ENCODE measurements around the gene KRCC1.
A peak's percentile ranks its signal among the peaks of the same experiment; 100 is the strongest.
"Not testable (repeated sequence)": the region's sequence is repeated elsewhere in the genome, so short reads cannot be mapped to it uniquely, and the experiment has no call there.

The KRCC1 gene

DNA sequence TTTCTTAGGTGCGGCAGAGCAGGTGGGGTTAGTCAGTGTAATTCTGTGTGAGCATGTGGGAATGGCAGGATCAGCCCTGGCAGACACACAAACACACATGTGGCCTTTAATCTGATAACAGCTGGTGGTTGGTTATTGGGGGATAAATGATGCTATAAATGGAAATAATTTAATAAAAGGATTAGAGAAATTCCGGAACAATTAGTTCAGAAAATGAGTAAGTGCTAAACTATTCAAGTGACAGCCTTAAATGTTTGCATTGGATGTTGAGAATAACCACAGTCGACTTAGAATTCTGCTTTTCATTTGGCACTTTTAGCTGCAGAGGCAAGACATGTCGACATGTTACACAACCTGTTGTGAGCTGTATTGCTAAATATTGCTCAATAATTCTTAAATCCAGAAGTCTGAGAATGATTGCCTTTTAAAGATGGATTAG lies 19.3 kb upstream of the KRCC1 start:
- DNase-seq: no peak

GRCh38 chr2:88074150-88074549 lies 18.6 kb upstream of the KRCC1 start:
- DNase-seq: no peak

DNA sequence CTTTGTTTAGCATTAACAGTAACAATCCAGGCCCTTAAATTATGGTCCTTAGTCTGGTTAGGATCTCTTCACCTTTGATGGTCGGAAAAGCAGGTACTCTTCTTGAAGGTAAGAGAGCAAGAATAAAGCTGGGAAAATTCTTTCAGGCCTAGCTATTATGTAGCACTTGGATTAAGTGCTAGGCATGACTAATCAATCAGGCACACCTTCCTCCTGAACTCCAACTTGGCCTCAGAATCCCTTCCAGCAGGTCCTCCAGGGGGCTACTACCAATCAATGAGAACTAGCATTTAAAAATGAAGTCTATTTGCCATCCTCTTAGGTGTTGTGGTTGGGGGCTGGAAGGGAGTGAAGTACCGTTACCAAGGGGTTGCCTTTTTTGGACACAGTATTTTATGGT lies 15.8 kb upstream of the KRCC1 start:
- no peak for DNase-seq

GRCh38 chr2:88070055-88070454 lies 14.5 kb upstream of the KRCC1 start:
- DNase-seq: no peak

- no peak for DNase-seq
Observed at GRCh38 chr2:88069117-88069516, 13.5 kb upstream of the KRCC1 start.

DNA sequence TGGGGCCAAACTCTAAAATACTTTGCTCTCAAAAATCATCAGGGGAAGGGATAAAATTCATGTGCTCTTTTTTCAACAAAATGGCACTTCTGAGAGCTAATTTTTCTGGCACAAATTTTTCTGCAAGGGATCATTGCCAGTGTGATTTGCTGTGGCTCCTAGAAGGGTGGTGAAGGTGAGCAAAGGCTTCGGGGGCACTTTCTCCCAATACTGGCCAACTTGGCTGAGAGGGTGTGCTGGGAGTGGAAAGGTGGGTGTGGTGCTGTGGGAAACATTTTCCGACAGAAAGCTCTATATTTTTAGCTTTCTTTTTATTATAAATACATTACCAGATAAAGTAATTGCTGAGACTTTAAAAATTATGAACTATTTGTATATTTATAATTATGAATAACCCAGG lies 12.5 kb upstream of the KRCC1 start:
- no peak for DNase-seq

- no peak for DNase-seq
Observed at GRCh38 chr2:88067598-88067997, 12.0 kb upstream of the KRCC1 start, which contains the start of gene SMYD1. Gene SMYD1 (plus strand): TSS chr2:88067825. CDS start chr2:88067865, 40 bp downstream.

GRCh38 chr2:88067189-88067588 lies 11.6 kb upstream of the KRCC1 start:
- DNase-seq: no peak

DNA sequence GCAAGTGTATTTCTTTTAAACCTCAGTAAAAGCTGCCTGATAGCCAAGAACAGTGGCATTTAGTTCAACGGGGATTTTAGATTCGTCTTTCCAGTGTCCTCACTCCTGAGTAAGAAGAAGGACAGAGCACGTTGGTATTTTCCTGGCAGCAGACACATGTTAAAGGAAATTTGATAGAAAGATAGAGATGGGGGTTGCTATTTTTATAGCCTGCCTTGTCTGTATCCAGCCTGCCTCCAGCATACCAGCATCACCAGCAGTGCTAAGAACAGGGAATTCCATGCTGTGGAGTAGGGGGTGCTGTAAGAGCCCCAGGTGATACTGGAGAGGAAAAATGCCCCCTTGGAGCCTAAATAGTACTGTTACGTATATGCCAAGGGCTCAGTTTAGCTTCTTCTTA lies 11.0 kb upstream of the KRCC1 start:
- no peak for DNase-seq

GRCh38 chr2:88061295-88061694 lies 5.7 kb upstream of the KRCC1 start:
- DNase-seq: no peak

DNA sequence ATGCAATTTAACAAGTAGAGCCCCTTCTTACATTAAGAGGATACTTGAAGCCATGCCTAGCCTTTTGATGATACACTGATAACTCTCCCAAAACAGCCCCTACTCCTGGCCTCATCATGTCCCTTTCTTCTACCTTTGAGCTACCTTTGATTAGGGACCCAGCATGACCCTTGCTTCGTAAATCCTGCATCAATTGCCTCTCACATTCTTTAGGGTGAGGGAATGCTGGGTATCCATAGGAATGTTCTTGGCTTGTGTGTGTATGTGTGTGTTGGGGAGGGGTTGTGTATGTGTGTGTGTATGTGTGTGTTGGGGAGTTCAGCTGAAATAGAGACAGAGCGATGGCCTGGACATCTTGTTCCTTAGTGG lies 5.3 kb upstream of the KRCC1 start:
- no peak for DNase-seq

DNA sequence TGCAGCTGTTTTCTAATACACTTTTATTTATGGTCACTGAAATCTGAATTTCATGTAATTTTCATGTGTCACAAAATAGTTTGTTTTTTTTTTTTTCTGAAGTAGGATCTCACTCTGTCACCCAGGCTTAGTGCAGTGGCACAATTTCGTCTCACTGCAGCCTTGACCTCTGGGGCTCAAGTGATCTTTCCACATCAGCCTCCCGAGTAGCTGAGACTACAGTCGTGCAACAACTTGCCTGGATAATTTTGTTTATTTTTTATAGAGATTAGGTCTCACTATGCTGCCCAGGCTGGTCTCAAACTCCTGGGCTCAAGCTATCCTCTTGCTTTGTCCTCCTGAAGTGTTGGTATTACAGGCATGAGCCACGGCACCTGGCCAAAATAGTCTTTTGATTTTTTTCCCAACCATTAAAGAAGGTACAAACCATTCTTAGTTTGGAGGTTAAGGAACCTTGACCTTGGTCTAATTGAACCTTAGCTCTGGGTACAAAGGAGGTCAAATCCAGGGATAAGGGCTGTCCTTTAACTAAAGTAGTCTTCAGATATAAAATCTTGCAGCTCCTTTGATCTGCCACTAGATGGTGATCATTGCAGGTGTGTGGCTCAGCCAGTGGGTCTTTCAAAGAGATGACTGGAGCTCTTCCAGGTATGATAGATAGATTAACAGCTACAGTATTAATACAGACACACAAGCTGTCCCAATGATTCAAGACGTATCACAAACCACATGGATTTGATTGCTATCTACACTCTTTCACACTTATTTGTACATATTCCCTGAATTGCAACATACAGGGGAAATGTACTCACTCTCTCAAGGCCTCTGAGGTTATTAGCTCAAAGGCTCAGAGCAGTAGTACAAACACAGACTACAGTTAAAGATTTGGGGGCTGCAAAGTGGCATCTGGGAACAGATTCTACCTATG lies 4.7 kb upstream of the KRCC1 start:
- DNase-seq: peak in 3 of 5 donors; percentile 5 to 45 (median 21)

DNA sequence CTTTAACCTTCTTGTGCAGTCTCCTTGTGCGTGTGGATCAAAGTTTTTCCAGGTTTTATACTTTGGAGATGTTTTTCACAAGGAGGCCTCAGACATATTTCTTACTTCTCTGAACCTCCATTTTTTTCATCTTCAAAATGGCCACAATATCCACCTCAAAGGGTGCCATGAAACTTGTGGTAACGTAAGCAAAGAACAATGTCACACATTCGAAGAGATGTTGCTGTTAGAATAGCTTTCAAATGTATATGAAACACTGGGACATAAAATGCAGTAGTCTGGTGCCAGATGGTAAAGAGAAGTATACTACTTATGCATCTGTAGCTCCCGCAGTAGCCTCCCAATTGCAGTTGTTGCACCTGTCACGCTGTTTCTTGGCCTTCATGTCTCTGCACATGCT lies 2.6 kb upstream of the KRCC1 start:
- no peak for DNase-seq

DNA sequence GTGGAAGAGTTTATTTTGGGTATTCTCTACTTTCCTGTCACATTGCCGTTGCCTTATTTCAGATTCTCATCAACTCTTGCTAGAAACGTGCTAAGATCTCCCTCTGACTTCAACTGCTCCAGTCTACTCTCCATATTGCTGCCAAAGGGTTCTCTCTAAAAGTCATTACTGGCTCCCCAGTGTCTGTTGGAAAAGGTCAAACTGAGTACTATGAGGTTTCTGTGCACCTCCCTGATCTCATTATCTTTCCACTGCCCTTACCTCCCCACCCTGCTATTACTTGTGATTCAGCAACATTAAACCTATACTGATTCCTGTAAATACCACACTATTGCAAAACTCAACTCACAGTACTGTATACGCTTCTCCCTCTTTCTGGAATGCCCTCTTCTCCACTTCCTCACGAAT lies 1.9 kb upstream of the KRCC1 start:
- no peak for DNase-seq

GRCh38 chr2:88054782-88055370 lies 707 bp downstream of the KRCC1 start:
- DNase-seq: no peak

DNA sequence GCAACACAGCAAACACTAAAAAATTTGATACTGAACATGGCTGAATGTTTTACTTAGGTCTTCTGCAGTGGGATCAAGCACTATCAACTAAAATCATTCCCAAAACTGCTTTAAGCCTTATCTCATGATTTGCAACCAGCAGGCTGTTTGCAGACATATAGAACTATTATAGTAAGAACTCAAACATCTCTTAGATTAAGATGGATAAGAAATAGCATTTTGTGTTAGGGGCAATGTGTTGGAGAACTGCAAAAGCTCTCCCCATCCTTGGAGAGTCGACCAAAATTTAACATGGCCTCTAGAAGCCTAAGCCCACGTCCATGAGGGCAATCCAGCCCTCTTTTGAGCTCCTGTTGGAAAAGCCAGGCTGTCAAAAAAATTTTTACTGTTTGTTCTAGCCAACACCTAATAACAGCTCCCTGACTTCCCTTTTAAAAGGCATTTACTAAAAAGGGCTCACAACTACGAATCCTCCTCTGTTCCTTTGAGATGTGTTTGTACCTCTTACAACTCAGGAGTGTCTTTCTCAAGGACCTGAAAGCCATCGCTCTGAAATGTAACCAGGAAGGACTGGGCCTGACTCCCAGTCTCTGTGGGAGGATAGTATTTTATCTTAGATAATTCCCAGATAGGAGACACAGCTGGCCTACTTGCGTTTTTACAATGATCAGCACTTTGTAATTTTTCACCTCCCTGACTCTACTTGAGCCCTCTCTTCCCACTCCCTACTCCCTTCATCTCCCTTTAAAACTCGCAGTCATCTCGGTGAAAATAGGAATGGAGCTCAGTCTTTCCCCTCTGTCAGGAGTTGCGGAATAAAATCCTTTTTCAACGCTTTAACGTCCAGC lies 1.4 kb downstream of the KRCC1 start:
- no peak for DNase-seq

GRCh38 chr2:88053296-88053695 lies 2.3 kb downstream of the KRCC1 start:
- no peak for DNase-seq

GRCh38 chr2:88051792-88052191 lies 3.8 kb downstream of the KRCC1 start:
- DNase-seq: no peak

GRCh38 chr2:88049622-88050021 lies 6.0 kb downstream of the KRCC1 start:
- DNase-seq: no peak

DNA sequence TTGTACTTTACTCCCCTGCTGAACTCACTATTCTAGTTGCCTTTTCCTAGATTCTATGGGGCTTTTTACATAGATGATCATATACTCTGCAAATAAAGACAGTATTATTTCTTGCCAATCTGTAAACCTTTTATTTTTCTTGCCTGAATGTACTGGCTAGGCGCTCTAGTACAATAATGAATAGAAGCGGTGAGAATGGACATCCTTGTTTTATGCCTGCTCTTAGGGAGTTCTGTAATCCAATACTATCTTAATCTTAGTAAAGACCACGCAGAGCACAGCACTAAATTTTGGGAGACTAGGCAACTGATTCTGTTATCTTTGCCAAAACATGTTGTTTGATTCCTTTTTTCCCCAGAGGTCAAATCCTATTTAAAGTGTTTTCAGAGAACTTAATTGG lies 7.0 kb downstream of the KRCC1 start:
- no peak for DNase-seq

DNA sequence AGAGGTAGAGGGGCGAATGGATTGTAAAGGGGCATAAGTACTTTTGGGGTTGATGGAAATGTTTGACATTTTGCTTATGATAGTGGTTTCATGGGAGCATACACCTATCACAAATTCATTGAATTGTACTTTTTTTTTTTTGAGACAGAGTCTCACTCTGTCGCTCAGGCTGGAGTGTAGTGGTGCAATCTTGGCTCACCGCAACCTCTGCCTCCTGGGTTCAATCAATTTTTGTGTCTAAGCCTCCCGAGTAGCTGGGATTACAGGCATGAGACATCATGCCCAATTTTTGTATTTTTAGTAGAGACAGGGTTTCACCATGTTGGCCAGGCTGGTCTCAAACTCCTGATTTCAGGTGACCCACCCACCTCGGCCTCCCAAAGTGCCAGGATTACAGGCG lies 10.0 kb downstream of the KRCC1 start:
- not testable (repeated sequence) for DNase-seq

GRCh38 chr2:88042476-88042875 lies 13.1 kb downstream of the KRCC1 start:
- DNase-seq: no peak

Data from T-helper 1 cell (primary cell).